T-cell (primary cell): ENCODE measurements around the gene BLVRB. TPM values are rescaled to one million over a fixed set of nuclear protein-coding genes. Genes with fewer than 3 reads are reported as not detected.
"Not testable (repeated sequence)": the region's sequence is repeated elsewhere in the genome, so short reads cannot be mapped to it uniquely, and the experiment has no call there.

Source experiments
- ATAC-seq, 4 experiments: fragments of 200-7000 bp in 3 of 4; fragments of 150-1000 bp in 1 of 4; cut with Tn5 transposase; replicated peaks in 1 of 4; 1 replicate in 3 of 4; 2 replicates in 1 of 4; pipeline ENCODE4 v1.10.0; 2021; ENCODE audit warnings: moderate library complexity in 3 of 4, mild to moderate bottlenecking in 2 of 4, moderate number of reproducible peaks in 1 of 4
- CTCF ChIA-PET, 2 donors: fragments of 300-600 bp; sonication (Branson Sonifier 250); formaldehyde crosslinking; loops; one replicate each; lab custom pipeline; 2022; ENCODE audit warnings: antibody characterized with exemption in 2 of 2; lab: Charles Lee
- POLR2A ChIA-PET, 2 donors: fragments of 300-600 bp; sonication (Branson Sonifier 250); formaldehyde crosslinking; loops; one replicate each; lab custom pipeline; 2022; ENCODE audit warnings: antibody characterized with exemption in 2 of 2; lab: Charles Lee
- DNase-seq, 35 experiments: peaks; one replicate each; pipeline versions ENCODE4 v3.0.0 to v3.0.0-alpha.2; 2013 to 2023
- H3K27ac ChIP-seq: one replicate; pipeline ENCODE4 v1.5.1; 2013; ENCODE audit warnings: low read length
- H3K27me3 ChIP-seq, 2 experiments: replicated peaks in 1 of 2; 1 replicate in 1 of 2; 2 replicates in 1 of 2; pipeline versions ENCODE4 v1.6.1 to v1.7.0; 2013; ENCODE audit warnings: low read length in 1 of 2, mixed read lengths in 1 of 2; ENCODE audit not compliant: control insufficient read depth in 2 of 2, insufficient read depth in 2 of 2; ENCODE audit errors: extremely low read depth in 1 of 2
- H3K36me3 ChIP-seq, 2 donors: 1 replicate in 1 of 2; 2 replicates in 1 of 2; pipeline versions ENCODE4 v1.6.1 to v1.7.0; 2013; ENCODE audit warnings: low read length in 1 of 2; ENCODE audit not compliant: control insufficient read depth in 2 of 2, insufficient read depth in 1 of 2; ENCODE audit errors: extremely low read depth in 1 of 2
- H3K4me1 ChIP-seq, 2 experiments: 1 replicate in 1 of 2; 2 replicates in 1 of 2; pipeline versions ENCODE4 v1.6.1 to v1.7.0; 2013; ENCODE audit warnings: low read length in 2 of 2, mixed read lengths in 1 of 2; ENCODE audit not compliant: insufficient read depth in 2 of 2, control insufficient read depth in 1 of 2; ENCODE audit errors: extremely low read depth in 1 of 2
- H3K4me3 ChIP-seq, 2 donors: 1 replicate in 1 of 2; 2 replicates in 1 of 2; pipeline versions ENCODE4 v1.5.1 to v1.7.0; 2013; ENCODE audit warnings: mild to moderate bottlenecking in 2 of 2, low read length in 1 of 2, moderate library complexity in 1 of 2; ENCODE audit not compliant: control insufficient read depth in 1 of 2; ENCODE audit errors: extremely low read depth in 1 of 2
- H3K9me3 ChIP-seq: 2 replicates; pipeline ENCODE4 v1.7.0; 2013
- H3K27ac Mint-ChIP-seq, 2 donors: one replicate each; pipeline ENCODE4 v1.8.0; 2020 to 2021; ENCODE audit warnings: mild to moderate bottlenecking in 2 of 2, mixed read lengths in 2 of 2
- H3K27me3 Mint-ChIP-seq, 2 donors: one replicate each; pipeline ENCODE4 v1.8.0; 2021 to 2022; ENCODE audit warnings: mixed read lengths in 2 of 2
- H3K36me3 Mint-ChIP-seq: one replicate; pipeline ENCODE4 v1.8.0; 2021; ENCODE audit warnings: mixed read lengths
- H3K4me1 Mint-ChIP-seq, 3 donors: one replicate each; pipeline ENCODE4 v1.8.0; 2020 to 2022; ENCODE audit warnings: mixed read lengths in 3 of 3, mild to moderate bottlenecking in 1 of 3
- H3K4me3 Mint-ChIP-seq, 3 donors: one replicate each; pipeline ENCODE4 v1.8.0; 2020 to 2022; ENCODE audit warnings: mild to moderate bottlenecking in 3 of 3, mixed read lengths in 3 of 3, moderate library complexity in 3 of 3
- H3K9me3 Mint-ChIP-seq, 3 donors: one replicate each; pipeline ENCODE4 v1.8.0; 2020 to 2022; ENCODE audit warnings: mixed read lengths in 3 of 3
- whole genome bisulfite sequencing: methylation state at CpG from one replicate; pipeline ENCODE4 v1.1.5; 2013; ENCODE audit warnings: missing lambda C conversion rate; ENCODE audit not compliant: insufficient coverage; 5-methylcytosine and 5-hydroxymethylcytosine counted together
- total RNA-seq, 35 experiments: library from RNA in 6 of 35; stranded (reverse) in 6 of 35; fragments of 120-200 nt in 1 of 35; gene quantifications; one replicate each; pipeline versions ENCODE4 v1.2.1 to v1.2.4 and lab custom pipeline; 2013 to 2026

Gene BLVRB
- total RNA-seq, 5 donors from 2014 or later (not counting 1 experiment from before 2014, with no cell fraction given), result 6.8 to 20.3 (median 16.4) TPM

GRCh38 chr19:40432760-40433159 is 32.8 kb downstream of the BLVRB start:
- H3K27me3 ChIP-seq, H3K9me3 Mint-ChIP-seq, ATAC-seq, H3K36me3 Mint-ChIP-seq, H3K9me3 ChIP-seq, H3K27ac ChIP-seq, H3K27me3 Mint-ChIP-seq, H3K36me3 ChIP-seq, H3K4me3 ChIP-seq, DNase-seq, POLR2A ChIA-PET: not testable (repeated sequence)
- peaks cover 3 to 13% of the 10 kb centered on the region in 2 experiments for H3K4me1 ChIP-seq
- Mint-ChIP-seq H3K4me1 (peaks cover 7 to 21% (median 15%) of the 10 kb centered on the region in 3 donors), H3K27ac (peak overlapping the region; percentile 97 to 99), H3K4me3 (peak overlapping the region; percentile 87 to 95 (median 89))
- CTCF ChIA-PET, result interaction anchor here in 1 of 2 donors (0.7 kb wide), 1 partner anchor 12 kb away, joined by 4 read pairs; no protein-coding TSS in a partner anchor
- 100% methylated on average over 1 of the region's 7 CpGs for WGBS

DNA sequence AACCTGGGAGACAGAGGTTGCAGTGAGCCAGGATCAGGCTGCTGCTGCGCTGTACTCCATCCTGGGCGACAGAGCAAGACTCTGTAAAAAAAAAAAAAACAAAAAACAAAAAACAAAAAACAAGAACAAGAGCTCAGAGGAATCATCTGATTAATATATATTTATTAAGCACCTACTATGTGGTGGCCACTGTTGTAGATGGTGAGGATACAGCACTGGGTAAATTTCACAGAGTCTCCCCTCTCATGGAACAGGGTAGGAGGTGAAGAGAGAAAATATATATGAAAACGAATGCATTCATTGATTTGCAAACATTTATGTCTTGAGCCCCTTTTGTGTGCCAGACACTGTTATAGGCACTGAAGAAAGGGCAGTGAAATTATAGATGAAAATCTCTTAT is 33.8 kb downstream of the BLVRB start:
- no peaks in the 10 kb centered on the region for H3K9me3 Mint-ChIP-seq
- WGBS, result no CpG with 5 or more reads among the region's 3 CpGs
- H3K27ac ChIP-seq, result no peak overlapping the region
- no peaks in the 10 kb centered on the region for H3K9me3 ChIP-seq
- H3K4me3 ChIP-seq, result no peak overlapping the region
- DNase-seq (no peak), ATAC-seq (no peak)
- ChIA-PET CTCF (no interaction called here), POLR2A (no interaction called here)
- H3K4me1 ChIP-seq, result peaks cover 3 to 13% of the 10 kb centered on the region in 2 experiments
- no peaks in the 10 kb centered on the region for H3K36me3 Mint-ChIP-seq
- peaks cover 0 to 4% of the 10 kb centered on the region in 2 experiments for H3K27me3 ChIP-seq
- H3K36me3 ChIP-seq, result no peaks in the 10 kb centered on the region
- H3K27ac Mint-ChIP-seq, result peak overlapping the region in 1 of 2 donors; percentile 11
- no peaks in the 10 kb centered on the region for H3K27me3 Mint-ChIP-seq
- peaks cover 7 to 23% (median 15%) of the 10 kb centered on the region in 3 donors for H3K4me1 Mint-ChIP-seq
- H3K4me3 Mint-ChIP-seq, result peak overlapping the region in 2 of 3 donors; percentile 24 to 30

DNA sequence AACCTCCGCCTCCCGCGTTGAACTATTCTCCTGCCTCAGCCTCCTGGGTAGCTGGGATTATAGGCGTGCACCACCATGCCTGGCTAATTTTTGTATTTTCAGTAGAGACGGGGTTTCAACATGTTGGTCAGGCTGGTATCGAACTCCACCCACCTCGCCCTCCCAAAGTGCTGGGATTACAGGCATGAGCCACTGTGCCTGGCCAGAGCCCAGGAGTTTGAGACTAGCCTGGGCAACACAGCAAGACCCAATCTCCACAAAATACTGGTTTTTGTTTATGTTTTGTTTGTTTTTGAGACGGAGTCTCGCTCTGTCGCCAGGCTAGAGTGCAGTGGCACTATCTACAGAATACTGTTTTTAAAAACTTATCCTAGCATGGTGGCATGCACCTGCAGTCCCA is 35.3 kb downstream of the BLVRB start:
- peaks cover 7 to 20% of the 10 kb centered on the region in 2 experiments for H3K4me1 ChIP-seq
- H3K36me3 Mint-ChIP-seq, H3K4me3 ChIP-seq, H3K27ac ChIP-seq, H3K36me3 ChIP-seq, H3K9me3 ChIP-seq, ATAC-seq, H3K4me3 Mint-ChIP-seq, H3K27me3 ChIP-seq, H3K9me3 Mint-ChIP-seq, H3K27ac Mint-ChIP-seq, DNase-seq, POLR2A ChIA-PET, H3K27me3 Mint-ChIP-seq: not testable (repeated sequence)
- CTCF ChIA-PET, result interaction anchor here in 1 of 2 donors (0.5 to 1.0 kb wide), 3 partner anchors 9 to 828 kb away, joined by 3 read pairs; no protein-coding TSS in a partner anchor
- 94% methylated on average over 5 of the region's 10 CpGs for WGBS
- peaks cover 11 to 26% (median 17%) of the 10 kb centered on the region in 3 donors for H3K4me1 Mint-ChIP-seq

- H3K4me1 Mint-ChIP-seq, result peaks cover 17 to 27% (median 22%) of the 10 kb centered on the region in 3 donors
- H3K9me3 ChIP-seq, H3K27ac ChIP-seq, H3K9me3 Mint-ChIP-seq, POLR2A ChIA-PET, H3K4me3 ChIP-seq, H3K27me3 ChIP-seq, H3K36me3 ChIP-seq, H3K27ac Mint-ChIP-seq, H3K36me3 Mint-ChIP-seq, ATAC-seq, H3K27me3 Mint-ChIP-seq, H3K4me3 Mint-ChIP-seq, DNase-seq: not testable (repeated sequence)
- CTCF ChIA-PET, result interaction anchor here in 1 of 2 donors (0.7 to 1.5 kb wide), 2 partner anchors 15 to 121 kb away, joined by 3 to 4 read pairs; no protein-coding TSS in a partner anchor
- no CpG with 5 or more reads among the region's 7 CpGs for WGBS
- peaks cover 10 to 23% of the 10 kb centered on the region in 2 experiments for H3K4me1 ChIP-seq
These were observed 37.3 kb downstream of the BLVRB start for GRCh38 chr19:40428197-40428596.

DNA sequence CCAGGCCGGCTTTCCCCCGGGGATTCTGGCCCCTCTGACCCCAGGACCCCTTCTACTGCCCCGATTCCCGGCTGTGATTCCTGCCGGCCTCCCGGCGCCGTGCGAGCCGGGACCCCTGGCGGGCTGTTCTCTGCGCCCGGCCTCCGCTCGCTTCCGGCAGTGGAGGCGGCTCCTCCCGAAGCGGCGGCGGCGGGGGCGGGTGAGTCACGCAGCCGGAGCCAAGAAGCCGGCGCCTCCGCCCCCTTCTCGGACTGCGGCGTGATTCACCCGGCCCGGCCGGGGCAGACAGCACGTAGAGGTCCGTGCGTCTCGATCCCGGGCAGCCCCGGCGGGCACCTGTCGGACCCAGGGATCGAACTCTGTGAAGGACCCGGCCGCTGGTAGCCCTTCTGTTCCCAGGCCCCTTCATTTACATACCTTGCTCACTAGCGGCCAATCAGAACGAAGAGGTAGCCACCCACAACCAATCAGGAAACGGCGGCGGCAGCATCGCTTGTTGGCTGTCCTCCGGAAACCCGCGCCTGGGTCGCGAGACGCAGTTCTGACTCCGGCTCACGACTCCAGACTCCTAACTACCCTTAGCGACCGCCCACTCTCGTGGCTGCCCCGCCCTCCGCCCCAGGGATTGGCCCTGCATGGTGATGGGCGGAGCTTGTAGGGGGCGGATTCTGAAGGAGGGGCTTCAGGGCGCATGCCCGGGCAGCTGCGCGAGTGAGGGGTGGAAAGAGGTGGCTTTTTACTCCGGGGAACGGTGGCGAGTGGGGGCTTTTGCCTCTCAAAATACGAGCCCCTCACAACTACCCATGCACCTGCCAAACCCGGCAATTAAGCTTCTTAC is 39.9 kb downstream of the BLVRB start, which contains the start of gene SERTAD1:
Gene SERTAD1 (minus strand): TSS at position 543 of the 838 bp plus-strand sequence. CDS start 2,446 bp downstream, outside the sequence.
- Mint-ChIP-seq H3K27ac (peak within 1 kb of the TSS; percentile 97 to 99), H3K4me3 (peak within 1 kb of the TSS; percentile 85 to 98 (median 94)), H3K9me3 (no peaks in the 10 kb centered on the region), H3K4me1 (peaks cover 26 to 32% (median 32%) of the 10 kb centered on the region in 3 donors), H3K36me3 (peaks cover 5% of the 10 kb centered on the region), H3K27me3 (no peaks in the 10 kb centered on the region)
- Histone ChIP-seq H3K27me3 (no peaks in the 10 kb centered on the region), H3K9me3 (no peaks in the 10 kb centered on the region), H3K36me3 (peaks cover 0 to 7% of the 10 kb centered on the region in 2 donors), H3K4me3 (peak within 1 kb of the TSS; percentile 90 to 99), H3K4me1 (peaks cover 12 to 39% of the 10 kb centered on the region in 2 experiments), H3K27ac (peak within 1 kb of the TSS; percentile 89)
- CTCF ChIA-PET, result interaction anchor here (0.6 to 1.7 kb wide), 5 partner anchors 17 to 177 kb away, joined by 3 to 18 read pairs (median 4); partner anchors contain the start of gene BLVRB (in 1 of the 2)
- under 1% methylated on average over 54 of the region's 75 CpGs for WGBS
- DNase-seq (peak; percentile 99 to 100 (median 100)), ATAC-seq (peak; percentile 82 to 92 (median 88))
- POLR2A ChIA-PET, result interaction anchor here (0.5 to 1.8 kb wide), 5 partner anchors 11 to 838 kb away, joined by 3 to 10 read pairs (median 3); partner anchors contain the start of genes BLVRB (in 1 of the 2), HNRNPUL1 (in 1 of the 2) and SERTAD3 (in 1 of the 2)
